MCF 10A (cell line): ENCODE data around the gene NUDC. TPM values are rescaled to one million over a fixed set of nuclear protein-coding genes. Genes with fewer than 3 reads are reported as not detected.

Source experiments
- BruUV-seq: library from RNA; stranded (reverse); fragments of 400-500 nt; replicated peaks from 2 replicates; lab custom pipeline; 2021; lab: Mats Ljungman, UMichigan
- CTCF ChIA-PET: fragments of 300-600 bp; sonication (Branson Sonifier 250); formaldehyde crosslinking; extraction: SDS; loops from one replicate; lab custom pipeline; 2021; ENCODE audit warnings: antibody characterized with exemption, inconsistent platforms; lab: Yijun Ruan, JAX
- POLR2A ChIA-PET: fragments of 300-600, 350-650 bp; sonication (Branson Sonifier 250); formaldehyde crosslinking; extraction: SDS; loops from one replicate; lab custom pipeline; 2020; ENCODE audit warnings: antibody characterized with exemption, inconsistent platforms; lab: Yijun Ruan, JAX
- DNase-seq: peaks from one replicate; pipeline ENCODE4 v3.0.0-alpha.2; 2018; ENCODE audit not compliant: unreplicated experiment
- H3K27ac Mint-ChIP-seq: one replicate; pipeline ENCODE4 v1.8.0; 2022; ENCODE audit warnings: mild to moderate bottlenecking, low read depth, mixed read lengths; ENCODE audit not compliant: unreplicated experiment
- H3K27me3 Mint-ChIP-seq: one replicate; pipeline ENCODE4 v1.8.0; 2022; ENCODE audit warnings: mixed read lengths; ENCODE audit not compliant: insufficient read depth, unreplicated experiment
- H3K36me3 Mint-ChIP-seq: one replicate; pipeline ENCODE4 v1.8.0; 2022; ENCODE audit warnings: mild to moderate bottlenecking, moderate library complexity, mixed read lengths; ENCODE audit not compliant: insufficient read depth, unreplicated experiment
- H3K4me1 Mint-ChIP-seq: one replicate; pipeline ENCODE4 v1.8.0; 2022; ENCODE audit warnings: mixed read lengths; ENCODE audit not compliant: insufficient read depth, unreplicated experiment
- H3K4me3 Mint-ChIP-seq: one replicate; pipeline ENCODE4 v1.8.0; 2022; ENCODE audit warnings: mild to moderate bottlenecking, moderate library complexity, mixed read lengths; ENCODE audit not compliant: unreplicated experiment
- H3K9me3 Mint-ChIP-seq: one replicate; pipeline ENCODE4 v1.8.0; 2022; ENCODE audit warnings: mixed read lengths; ENCODE audit not compliant: unreplicated experiment
- CTCF ChIP-seq: fragments of 200-600 bp; IDR thresholded peaks from one replicate; pipeline ENCODE4 v1.8.0; 2022; ENCODE audit warnings: antibody characterized with exemption, mild to moderate bottlenecking; ENCODE audit not compliant: unreplicated experiment
- intact Hi-C: fragments of 100-400 bp; cut with micrococcal nuclease; formaldehyde crosslinking; loops from 2 replicates; pipeline ENCODE4 v1.14.1; 2022
- total RNA-seq: library from RNA; stranded (reverse); gene quantifications from 2 replicates; pipeline ENCODE4 v1.2.3, GENCODE V29; 2022

Gene NUDC
- total RNA-seq, 1 experiment from 2014 or later: 106 TPM

- H3K27me3 Mint-ChIP-seq: no peaks in the 10 kb centered on the region
Observed at GRCh38 chr1:26888231-26888630, 33.3 kb upstream of the NUDC start.

DNA sequence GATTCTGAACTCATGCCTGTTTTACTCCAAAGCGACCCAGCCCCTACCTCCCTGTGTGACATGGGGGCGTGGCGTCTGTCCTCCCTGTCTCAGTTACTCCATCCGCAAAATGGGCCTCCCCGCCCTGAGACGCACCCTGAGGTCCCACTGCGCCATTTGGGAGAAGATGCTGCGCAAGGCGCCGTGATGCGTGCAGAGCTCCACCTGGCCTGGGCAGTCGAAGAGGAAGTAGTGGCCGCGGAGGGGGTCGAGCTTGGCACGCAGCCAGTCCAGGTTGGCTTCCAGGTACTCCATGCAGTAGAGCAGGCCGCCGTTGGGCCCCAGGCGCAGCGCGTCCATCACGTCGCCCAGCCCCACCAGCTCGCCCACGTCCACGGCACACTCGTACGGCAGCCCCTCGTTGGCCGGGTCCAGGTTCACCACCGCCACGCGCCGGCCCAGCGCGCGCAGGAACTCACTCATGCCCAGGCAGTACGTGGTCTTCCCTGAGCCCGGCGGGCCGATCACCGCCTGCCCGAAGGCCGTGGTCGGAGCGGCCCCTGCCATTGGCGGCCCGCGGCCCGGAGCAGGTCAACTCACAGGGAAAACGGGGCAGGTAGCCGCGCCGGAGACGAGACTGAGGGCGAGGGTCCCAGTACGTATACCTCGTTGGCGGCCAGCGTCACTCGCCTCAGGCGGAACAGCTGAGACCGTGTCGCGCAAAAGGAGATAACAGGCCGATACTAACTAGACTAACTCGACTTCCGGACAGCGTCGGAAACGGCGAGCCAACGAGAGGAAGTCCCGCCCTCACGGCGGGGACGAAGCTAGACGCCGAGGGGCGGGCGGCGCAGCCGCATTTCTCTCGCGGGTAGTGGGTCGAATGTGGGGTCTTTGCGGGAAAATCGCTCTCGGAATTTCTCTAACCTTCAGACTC lies 31.7 kb upstream of the NUDC start, which contains the start of gene GPN2:
Gene GPN2, minus strand, starts transcription at position 733 of the 916 bp plus-strand sequence. Its CDS starts 187 bp downstream, at position 546.
- ChIA-PET POLR2A (interaction anchor here (0.5 to 6.4 kb wide), 20 partner anchors 11 to 810 kb away, joined by 3 to 103 read pairs (median 4); partner anchors contain the start of genes GPATCH3, KDF1, NUDC and SFN), CTCF (interaction anchor here (0.6 to 3.6 kb wide), 10 partner anchors 9 to 124 kb away, joined by 3 to 19 read pairs (median 3); no protein-coding TSS in a partner anchor)
- Mint-ChIP-seq H3K27ac (peak within 1 kb of the TSS; percentile 93), H3K36me3 (peaks cover 85% of the 10 kb centered on the region), H3K27me3 (no peaks in the 10 kb centered on the region), H3K4me1 (peaks cover 23% of the 10 kb centered on the region), H3K4me3 (peak within 1 kb of the TSS; percentile 91), H3K9me3 (no peaks in the 10 kb centered on the region)
- DNase-seq: peak; percentile 75
- no TSS peak for BruUV-seq
- intact Hi-C loops: no loop called here
- no peak for TF ChIP-seq CTCF

More at GRCh38 chr1:26888231-26888630, 33.3 kb upstream of the NUDC start:
- H3K4me3 Mint-ChIP-seq: peak overlapping the region; percentile 91
- POLR2A ChIA-PET: interaction anchor here (0.7 to 6.4 kb wide), 6 partner anchors 12 to 115 kb away, joined by 3 to 103 read pairs (median 29); partner anchors contain the start of genes GPATCH3 and SFN
- H3K9me3 Mint-ChIP-seq: no peaks in the 10 kb centered on the region
- H3K27ac Mint-ChIP-seq: peak overlapping the region; percentile 93
- TF ChIP-seq CTCF: no peak
- H3K36me3 Mint-ChIP-seq: peaks cover 85% of the 10 kb centered on the region
- BruUV-seq: no TSS peak
- CTCF ChIA-PET: interaction anchor here (0.6 to 3.6 kb wide), 9 partner anchors 11 to 98 kb away, joined by 3 to 19 read pairs (median 3); no protein-coding TSS in a partner anchor
- intact Hi-C loops: no loop called here
- DNase-seq: no peak
- peaks cover 14% of the 10 kb centered on the region for H3K4me1 Mint-ChIP-seq

GRCh38 chr1:26890467-26890796 lies 31.1 kb upstream of the NUDC start:
- POLR2A ChIA-PET: interaction anchor here (0.5 to 6.4 kb wide), 17 partner anchors 10 to 811 kb away, joined by 3 to 103 read pairs (median 5); partner anchors contain the start of genes GPATCH3, KDF1, NUDC and SFN
- no peak for DNase-seq
- Mint-ChIP-seq H3K4me3 (peak overlapping the region; percentile 91), H3K9me3 (no peaks in the 10 kb centered on the region), H3K27ac (peak overlapping the region; percentile 93), H3K4me1 (peaks cover 29% of the 10 kb centered on the region), H3K36me3 (peaks cover 85% of the 10 kb centered on the region), H3K27me3 (no peaks in the 10 kb centered on the region)
- no peak for TF ChIP-seq CTCF
- CTCF ChIA-PET: interaction anchor here (0.6 to 1.2 kb wide), 5 partner anchors 9 to 288 kb away, joined by 3 to 4 read pairs (median 3); no protein-coding TSS in a partner anchor
- intact Hi-C loops: no loop called here
- BruUV-seq: no TSS peak

GRCh38 chr1:26894263-26894662 lies 27.3 kb upstream of the NUDC start:
- H3K27ac Mint-ChIP-seq: peak overlapping the region; percentile 71
- H3K36me3 Mint-ChIP-seq: peaks cover 77% of the 10 kb centered on the region
- ChIA-PET POLR2A (interaction anchor here (0.6 to 1.8 kb wide), 9 partner anchors 9 to 107 kb away, joined by 3 to 6 read pairs (median 3); partner anchors contain the start of gene KDF1), CTCF (interaction anchor here (1.0 kb wide), 1 partner anchor 10 kb away, joined by 3 read pairs; no protein-coding TSS in a partner anchor)
- no peak for TF ChIP-seq CTCF
- DNase-seq: peak; percentile 36
- no peaks in the 10 kb centered on the region for H3K9me3 Mint-ChIP-seq
- H3K27me3 Mint-ChIP-seq: no peaks in the 10 kb centered on the region
- H3K4me1 Mint-ChIP-seq: peaks cover 24% of the 10 kb centered on the region
- intact Hi-C loops: no loop called here
- BruUV-seq: no TSS peak
- peak overlapping the region; percentile 9 for H3K4me3 Mint-ChIP-seq
